GM12878 (cell line): ENCODE results near the gene DMD. TPM values are rescaled to one million over a fixed set of nuclear protein-coding genes. Genes with fewer than 3 reads are reported as not detected.

ENCODE experiments used
- ATAC-seq: fragments of 200-7000 bp; cut with Tn5 transposase; 3 replicates; pipeline ENCODE4 v1.9.1; 2020; ENCODE audit warnings: mild to moderate bottlenecking, moderate library complexity
- BruUV-seq: library from RNA; stranded (reverse); fragments of 400-500 nt; replicated peaks from 2 replicates; lab custom pipeline; 2021; lab: Mats Ljungman, UMichigan
- CTCF ChIA-PET: fragments of 300-600 bp; sonication (Branson Sonifier 250); formaldehyde crosslinking; extraction: SDS; loops from one replicate; lab custom pipeline; 2021; ENCODE audit warnings: inconsistent platforms; lab: Yijun Ruan, JAX
- POLR2A ChIA-PET: fragments of 350-600 bp; formaldehyde crosslinking; extraction: SDS; loops from one replicate; lab custom pipeline; 2021; ENCODE audit warnings: inconsistent platforms; lab: Charles Lee
- RAD21 ChIA-PET: fragments of 300-600 bp; sonication (Branson Sonifier 250); formaldehyde crosslinking; loops from one replicate; lab custom pipeline; 2023; ENCODE audit warnings: antibody characterized with exemption; ENCODE audit not compliant: unreplicated experiment; lab: Charles Lee
- SMC1A ChIA-PET: fragments of 300-600 bp; sonication (Branson Sonifier 250); formaldehyde crosslinking; loops from one replicate; lab custom pipeline; 2023; ENCODE audit not compliant: unreplicated experiment, uncharacterized antibody; lab: Charles Lee
- DNase-seq: peaks from one replicate; pipeline ENCODE4 v3.0.0-alpha.2; 2011; ENCODE audit warnings: low read depth, low spot score
- FAIRE-seq: peaks from 3 replicates; lab custom pipeline; 2011; peaks lifted over from hg19 to GRCh38; lab: Jason Lieb, UNC
- H2AFZ ChIP-seq: 2 replicates; pipeline ENCODE4 v1.6.0; 2011; ENCODE audit warnings: low read depth, low read length, control low read depth; ENCODE audit not compliant: control insufficient read depth
- H3K27ac ChIP-seq: 2 replicates; pipeline ENCODE4 v1.5.1; 2011; ENCODE audit warnings: control low read depth; ENCODE audit not compliant: control insufficient read depth, insufficient read depth
- H3K27me3 ChIP-seq, 2 experiments: replicated peaks in 1 of 2; 2 replicates each; pipeline versions ENCODE4 v1.6.0 to v1.6.1; 2011; ENCODE audit warnings: low read length in 1 of 2; ENCODE audit not compliant: control insufficient read depth in 2 of 2, insufficient read depth in 2 of 2
- H3K36me3 ChIP-seq, 2 experiments: 2 replicates each; pipeline ENCODE4 v1.5.1; 2011; ENCODE audit warnings: low read length in 1 of 2; ENCODE audit not compliant: control insufficient read depth in 2 of 2, insufficient read depth in 2 of 2
- H3K4me1 ChIP-seq: 2 replicates; pipeline ENCODE4 v1.6.1; 2011; ENCODE audit warnings: mild to moderate bottlenecking, low read length, moderate library complexity, mixed read lengths; ENCODE audit not compliant: control insufficient read depth, insufficient read depth
- H3K4me2 ChIP-seq: 2 replicates; pipeline ENCODE4 v1.6.0; 2011; ENCODE audit warnings: control low read depth; ENCODE audit not compliant: control insufficient read depth, insufficient read depth
- H3K4me3 ChIP-seq: fragments of 200-600 bp; sonication (generic); 2 replicates; pipeline ENCODE4 v1.5.1; 2016
- H3K79me2 ChIP-seq: 2 replicates; pipeline ENCODE4 v1.6.0; 2011; ENCODE audit warnings: low read length; ENCODE audit not compliant: control insufficient read depth, insufficient read depth
- H3K9ac ChIP-seq: 2 replicates; pipeline ENCODE4 v1.8.0; 2011; ENCODE audit warnings: low read length, control low read depth, mixed read lengths; ENCODE audit not compliant: control insufficient read depth, insufficient read depth
- H3K9me3 ChIP-seq: replicated peaks from 3 replicates; pipeline ENCODE4 v1.5.1; 2011; ENCODE audit warnings: mild to moderate bottlenecking, low read length; ENCODE audit not compliant: control insufficient read depth, insufficient read depth
- H4K20me1 ChIP-seq: 2 replicates; pipeline ENCODE4 v1.6.0; 2011; ENCODE audit not compliant: control insufficient read depth, insufficient read depth
- GABPA ChIP-seq: IDR thresholded peaks from 2 replicates; pipeline ENCODE4 v1.6.1; 2014; ENCODE audit warnings: antibody characterized with exemption, low read depth, mild to moderate bottlenecking, inconsistent platforms
- LARP7 ChIP-seq: fragments of 450-650 bp; IDR thresholded peaks from 2 replicates; pipeline ENCODE4 v1.6.1; 2017; ENCODE audit warnings: mild to moderate bottlenecking
- MEF2A ChIP-seq: IDR thresholded peaks from 2 replicates; pipeline ENCODE4 v1.6.1; 2011; ENCODE audit warnings: low read depth, mild to moderate bottlenecking, low read length, moderate library complexity; ENCODE audit not compliant: insufficient read depth
- RCOR1 ChIP-seq: conservative IDR thresholded peaks from 2 replicates; pipeline ENCODE4 v1.6.1; 2012; ENCODE audit warnings: low read depth, low read length, improper control_type of control experiment
- TARDBP ChIP-seq: IDR thresholded peaks from 2 replicates; pipeline ENCODE4 v1.6.1; 2016; ENCODE audit warnings: borderline replicate concordance
- TCF3 ChIP-seq: IDR thresholded peaks from 2 replicates; pipeline ENCODE4 v1.6.1; 2012; ENCODE audit warnings: low read depth, mild to moderate bottlenecking, low read length, borderline replicate concordance; ENCODE audit not compliant: insufficient read depth
- ZBED1 ChIP-seq: IDR thresholded peaks from 2 replicates; pipeline ENCODE4 v1.6.1; 2016; ENCODE audit warnings: borderline replicate concordance
- WGBS: methylation state at CpG from one replicate; pipeline ENCODE4 v1.1.6; 2016; ENCODE audit warnings: low lambda C conversion rate; ENCODE audit not compliant: insufficient replicate concordance, insufficient coverage; ENCODE audit errors: missing lambda C conversion rate; 5-methylcytosine and 5-hydroxymethylcytosine counted together
- in situ Hi-C: fragments of 300-500 bp; cut with MboI; formaldehyde crosslinking; loops from 9 replicates; pipeline ENCODE4 v1.14.3; 2018; ENCODE audit warnings: mixed read lengths
- intact Hi-C: fragments of 100-400 bp; cut with micrococcal nuclease; formaldehyde crosslinking; loops from one replicate; pipeline ENCODE4 v1.14.2; 2022; ENCODE audit not compliant: unreplicated experiment
- polyA plus RNA-seq, 11 experiments: library from polyadenylated mRNA; depleted of rRNA in 4 of 11; unstranded in 6 of 11; stranded (reverse) in 5 of 11; fragments of >200 nt; fragmentation: Nextera tagmentation in 4 of 11; fragmentation: Illumina TruSeq in 1 of 11; extraction: Ambion mirVana in 4 of 11; extraction: Trizol in 1 of 11; gene quantifications; 1 replicate in 1 of 11; 2 replicates in 10 of 11; pipeline versions ENCODE4 v1.2.1 to v1.2.3, GENCODE V29; 2011 to 2016; ENCODE audit warnings: inconsistent platforms in 2 of 11, missing spikeins in 2 of 11, low read depth in 1 of 11
- total RNA-seq, 4 experiments: library from RNA; depleted of rRNA in 3 of 4; stranded (reverse); fragments of >200 nt in 3 of 4; fragmentation: Illumina TruSeq in 1 of 4; extraction: Trizol in 1 of 4; gene quantifications; 2 replicates each; pipeline versions ENCODE4 v1.2.1 to v1.2.3, GENCODE V29; 2013 to 2021
- TF ChIP-seq, protein P1 (sequence below): fragments of 450-650 bp; IDR thresholded peaks from 2 replicates; pipeline ENCODE4 v1.6.1; 2016; ENCODE audit warnings: mild to moderate bottlenecking
- TF ChIP-seq, protein P2 (sequence below): IDR thresholded peaks from 2 replicates; pipeline ENCODE4 v1.6.1; 2011; ENCODE audit warnings: low read depth, mild to moderate bottlenecking, low read length, moderate library complexity, borderline replicate concordance; ENCODE audit errors: extremely low read depth
- TF ChIP-seq, protein P3 (sequence below): fragments of 450-650 bp; IDR thresholded peaks from 2 replicates; pipeline ENCODE4 v1.6.1; 2016; ENCODE audit warnings: mild to moderate bottlenecking
- TF ChIP-seq, protein P4 (sequence below): IDR thresholded peaks from 2 replicates; pipeline ENCODE4 v1.6.1; 2011; ENCODE audit warnings: mild to moderate bottlenecking, low read depth, low read length, moderate library complexity; ENCODE audit not compliant: insufficient replicate concordance
- TF ChIP-seq, protein P5 (sequence below), 3 experiments: IDR thresholded peaks in 2 of 3; conservative IDR thresholded peaks in 1 of 3; 2 replicates each; pipeline ENCODE4 v1.5.1; 2011; ENCODE audit warnings: low read depth in 3 of 3, low read length in 3 of 3, mild to moderate bottlenecking in 3 of 3, control low read depth in 2 of 3, moderate library complexity in 2 of 3, inconsistent platforms in 1 of 3, mixed read lengths in 1 of 3; ENCODE audit not compliant: control insufficient read depth in 2 of 3, insufficient read depth in 1 of 3; ENCODE audit errors: extremely low read depth in 1 of 3
- TF ChIP-seq, protein P6 (sequence below): fragments of 450-650 bp; IDR thresholded peaks from 2 replicates; pipeline ENCODE4 v1.6.1; 2018; ENCODE audit warnings: mild to moderate bottlenecking, low read depth, moderate library complexity; ENCODE audit not compliant: partially characterized antibody

Gene DMD
- total and polyA plus RNA-seq, 10 of the 15 experiments (the other 5 are each of a cell fraction or from before 2014, with no cell fraction given) = 1.4 to 24.3 (median 4.3) TPM

DNA sequence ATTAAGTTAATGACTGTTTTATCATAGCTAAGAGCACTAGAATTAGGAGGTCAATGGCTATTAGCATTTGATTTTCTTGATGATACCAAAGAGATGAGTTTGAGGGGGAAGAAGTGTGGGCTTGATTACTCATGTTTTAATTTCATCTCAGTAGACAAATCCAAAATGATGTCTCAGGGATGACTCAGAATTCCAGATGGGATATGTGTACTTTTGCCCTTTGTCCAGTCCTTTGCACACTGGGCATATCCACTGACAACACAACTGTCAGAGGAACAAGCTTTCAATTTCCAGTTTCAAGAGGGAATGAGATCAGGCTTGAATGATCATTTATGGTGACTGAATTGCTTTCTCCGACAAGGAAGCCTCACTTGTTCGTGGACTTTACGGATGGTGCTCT is 1814.2 kb downstream of the DMD start (continued):
- TF ChIP-seq RCOR1 = no peak
- TF ChIP-seq, protein P1, sequence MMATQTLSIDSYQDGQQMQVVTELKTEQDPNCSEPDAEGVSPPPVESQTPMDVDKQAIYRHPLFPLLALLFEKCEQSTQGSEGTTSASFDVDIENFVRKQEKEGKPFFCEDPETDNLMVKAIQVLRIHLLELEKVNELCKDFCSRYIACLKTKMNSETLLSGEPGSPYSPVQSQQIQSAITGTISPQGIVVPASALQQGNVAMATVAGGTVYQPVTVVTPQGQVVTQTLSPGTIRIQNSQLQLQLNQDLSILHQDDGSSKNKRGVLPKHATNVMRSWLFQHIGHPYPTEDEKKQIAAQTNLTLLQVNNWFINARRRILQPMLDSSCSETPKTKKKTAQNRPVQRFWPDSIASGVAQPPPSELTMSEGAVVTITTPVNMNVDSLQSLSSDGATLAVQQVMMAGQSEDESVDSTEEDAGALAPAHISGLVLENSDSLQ = no peak
- TF ChIP-seq, protein P2, sequence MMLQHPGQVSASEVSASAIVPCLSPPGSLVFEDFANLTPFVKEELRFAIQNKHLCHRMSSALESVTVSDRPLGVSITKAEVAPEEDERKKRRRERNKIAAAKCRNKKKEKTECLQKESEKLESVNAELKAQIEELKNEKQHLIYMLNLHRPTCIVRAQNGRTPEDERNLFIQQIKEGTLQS = no peak
- TF ChIP-seq, all 136 proteins: peak for 0

DNA sequence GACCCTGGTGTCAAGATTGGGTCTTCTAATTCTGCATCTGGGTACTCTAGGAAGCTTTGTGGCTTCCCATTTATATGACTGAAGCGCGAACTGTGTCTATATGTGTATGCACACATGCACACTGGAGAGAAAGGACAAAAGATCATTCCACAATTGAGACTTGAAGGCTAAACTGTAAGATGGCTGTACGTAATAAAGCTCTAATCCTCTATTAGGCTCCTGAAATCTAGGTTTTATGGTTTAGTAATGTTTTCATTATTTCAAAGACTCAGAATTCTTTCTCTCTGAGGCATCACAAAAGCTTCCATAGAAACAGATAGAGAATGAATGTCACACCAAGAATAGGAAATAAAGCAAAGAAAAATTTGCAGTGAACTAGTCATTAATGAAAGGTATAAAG is 1818.8 kb downstream of the DMD start:
- H3K9me3 ChIP-seq = no peaks in the 10 kb centered on the region
- no peaks in the 10 kb centered on the region for H3K79me2 ChIP-seq
- WGBS = 0% methylated on average over 3 of the region's 3 CpGs
- ChIA-PET SMC1A (interaction anchor here (0.6 kb wide), 1 partner anchor 156 kb away, joined by 3 read pairs; no protein-coding TSS in a partner anchor), CTCF (interaction anchor here (0.7 kb wide), 1 partner anchor 335 kb away, joined by 3 read pairs; no protein-coding TSS in a partner anchor), POLR2A (no interaction called here), RAD21 (no interaction called here)
- H3K27me3 ChIP-seq = no peaks in the 10 kb centered on the region
- H3K9ac ChIP-seq = no peak overlapping the region
- no peak for FAIRE-seq
- H3K4me3 ChIP-seq = no peak overlapping the region
- no peaks in the 10 kb centered on the region for H3K4me1 ChIP-seq
- no peak overlapping the region for H3K27ac ChIP-seq
- no peak overlapping the region for H2AFZ ChIP-seq
- H3K4me2 ChIP-seq = no peak overlapping the region
- no peaks in the 10 kb centered on the region for H3K36me3 ChIP-seq
- no peaks in the 10 kb centered on the region for H4K20me1 ChIP-seq
- in situ Hi-C loops = no loop called here
- intact Hi-C loops = no loop called here
- BruUV-seq = no TSS peak
- no peak for DNase-seq
- no peak for ATAC-seq
- TF ChIP-seq MEF2A (no peak), LARP7 (no peak), TARDBP (no peak), ZBED1 (no peak), GABPA (no peak), TCF3 (no peak)
- TF ChIP-seq, protein P3, sequence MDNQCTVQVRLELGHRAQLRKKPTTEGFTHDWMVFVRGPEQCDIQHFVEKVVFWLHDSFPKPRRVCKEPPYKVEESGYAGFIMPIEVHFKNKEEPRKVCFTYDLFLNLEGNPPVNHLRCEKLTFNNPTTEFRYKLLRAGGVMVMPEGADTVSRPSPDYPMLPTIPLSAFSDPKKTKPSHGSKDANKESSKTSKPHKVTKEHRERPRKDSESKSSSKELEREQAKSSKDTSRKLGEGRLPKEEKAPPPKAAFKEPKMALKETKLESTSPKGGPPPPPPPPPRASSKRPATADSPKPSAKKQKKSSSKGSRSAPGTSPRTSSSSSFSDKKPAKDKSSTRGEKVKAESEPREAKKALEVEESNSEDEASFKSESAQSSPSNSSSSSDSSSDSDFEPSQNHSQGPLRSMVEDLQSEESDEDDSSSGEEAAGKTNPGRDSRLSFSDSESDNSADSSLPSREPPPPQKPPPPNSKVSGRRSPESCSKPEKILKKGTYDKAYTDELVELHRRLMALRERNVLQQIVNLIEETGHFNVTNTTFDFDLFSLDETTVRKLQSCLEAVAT = no peak
- TF ChIP-seq, protein P4, sequence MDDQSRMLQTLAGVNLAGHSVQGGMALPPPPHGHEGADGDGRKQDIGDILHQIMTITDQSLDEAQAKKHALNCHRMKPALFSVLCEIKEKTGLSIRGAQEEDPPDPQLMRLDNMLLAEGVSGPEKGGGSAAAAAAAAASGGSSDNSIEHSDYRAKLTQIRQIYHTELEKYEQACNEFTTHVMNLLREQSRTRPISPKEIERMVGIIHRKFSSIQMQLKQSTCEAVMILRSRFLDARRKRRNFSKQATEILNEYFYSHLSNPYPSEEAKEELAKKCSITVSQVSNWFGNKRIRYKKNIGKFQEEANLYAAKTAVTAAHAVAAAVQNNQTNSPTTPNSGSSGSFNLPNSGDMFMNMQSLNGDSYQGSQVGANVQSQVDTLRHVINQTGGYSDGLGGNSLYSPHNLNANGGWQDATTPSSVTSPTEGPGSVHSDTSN = no peak
- TF ChIP-seq, protein P5, sequence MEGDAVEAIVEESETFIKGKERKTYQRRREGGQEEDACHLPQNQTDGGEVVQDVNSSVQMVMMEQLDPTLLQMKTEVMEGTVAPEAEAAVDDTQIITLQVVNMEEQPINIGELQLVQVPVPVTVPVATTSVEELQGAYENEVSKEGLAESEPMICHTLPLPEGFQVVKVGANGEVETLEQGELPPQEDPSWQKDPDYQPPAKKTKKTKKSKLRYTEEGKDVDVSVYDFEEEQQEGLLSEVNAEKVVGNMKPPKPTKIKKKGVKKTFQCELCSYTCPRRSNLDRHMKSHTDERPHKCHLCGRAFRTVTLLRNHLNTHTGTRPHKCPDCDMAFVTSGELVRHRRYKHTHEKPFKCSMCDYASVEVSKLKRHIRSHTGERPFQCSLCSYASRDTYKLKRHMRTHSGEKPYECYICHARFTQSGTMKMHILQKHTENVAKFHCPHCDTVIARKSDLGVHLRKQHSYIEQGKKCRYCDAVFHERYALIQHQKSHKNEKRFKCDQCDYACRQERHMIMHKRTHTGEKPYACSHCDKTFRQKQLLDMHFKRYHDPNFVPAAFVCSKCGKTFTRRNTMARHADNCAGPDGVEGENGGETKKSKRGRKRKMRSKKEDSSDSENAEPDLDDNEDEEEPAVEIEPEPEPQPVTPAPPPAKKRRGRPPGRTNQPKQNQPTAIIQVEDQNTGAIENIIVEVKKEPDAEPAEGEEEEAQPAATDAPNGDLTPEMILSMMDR (IDR thresholded peaks at IDR 0.05 in 2 of 3, conservative IDR thresholded peaks at IDR 0.05 in 1 of 3; ENCODE audit: control insufficient read depth in 2 of 3, extremely low read depth in 1 of 3, insufficient read depth in 1 of 3, low read depth in 3 of 3, low read length in 3 of 3) = no peak
- TF ChIP-seq, protein P6, sequence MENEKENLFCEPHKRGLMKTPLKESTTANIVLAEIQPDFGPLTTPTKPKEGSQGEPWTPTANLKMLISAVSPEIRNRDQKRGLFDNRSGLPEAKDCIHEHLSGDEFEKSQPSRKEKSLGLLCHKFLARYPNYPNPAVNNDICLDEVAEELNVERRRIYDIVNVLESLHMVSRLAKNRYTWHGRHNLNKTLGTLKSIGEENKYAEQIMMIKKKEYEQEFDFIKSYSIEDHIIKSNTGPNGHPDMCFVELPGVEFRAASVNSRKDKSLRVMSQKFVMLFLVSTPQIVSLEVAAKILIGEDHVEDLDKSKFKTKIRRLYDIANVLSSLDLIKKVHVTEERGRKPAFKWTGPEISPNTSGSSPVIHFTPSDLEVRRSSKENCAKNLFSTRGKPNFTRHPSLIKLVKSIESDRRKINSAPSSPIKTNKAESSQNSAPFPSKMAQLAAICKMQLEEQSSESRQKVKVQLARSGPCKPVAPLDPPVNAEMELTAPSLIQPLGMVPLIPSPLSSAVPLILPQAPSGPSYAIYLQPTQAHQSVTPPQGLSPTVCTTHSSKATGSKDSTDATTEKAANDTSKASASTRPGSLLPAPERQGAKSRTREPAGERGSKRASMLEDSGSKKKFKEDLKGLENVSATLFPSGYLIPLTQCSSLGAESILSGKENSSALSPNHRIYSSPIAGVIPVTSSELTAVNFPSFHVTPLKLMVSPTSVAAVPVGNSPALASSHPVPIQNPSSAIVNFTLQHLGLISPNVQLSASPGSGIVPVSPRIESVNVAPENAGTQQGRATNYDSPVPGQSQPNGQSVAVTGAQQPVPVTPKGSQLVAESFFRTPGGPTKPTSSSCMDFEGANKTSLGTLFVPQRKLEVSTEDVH = no peak
